ENCODE data around the gene C5orf46.

- TF ChIP-seq CTCF (IDR thresholded peaks at IDR 0.05), result no peak
- TF ChIP-seq ATF2 (CRISPR knock-in tag; IDR thresholded peaks at IDR 0.05; ENCODE audit: borderline replicate concordance, low read depth), result no peak
- no peak for TF ChIP-seq ELF4 (CRISPR knock-in tag; IDR thresholded peaks at IDR 0.05; ENCODE audit: low read depth)
- no peak for TF ChIP-seq JUN (CRISPR knock-in tag; IDR thresholded peaks at IDR 0.05)
- TF ChIP-seq ZNF281 (CRISPR knock-in tag; IDR thresholded peaks at IDR 0.05), result no peak
- no peak for TF ChIP-seq STAT6 (CRISPR knock-in tag; conservative IDR thresholded peaks at IDR 0.05; ENCODE audit: low read depth)
- no peak for TF ChIP-seq MAX (CRISPR knock-in tag; IDR thresholded peaks at IDR 0.05)
- TF ChIP-seq ATF3 (CRISPR knock-in tag; conservative IDR thresholded peaks at IDR 0.05), result no peak
- no peak for TF ChIP-seq IRF2 (CRISPR knock-in tag; IDR thresholded peaks at IDR 0.05; ENCODE audit: borderline replicate concordance, low read depth)
- no peak for TF ChIP-seq ARID4B (CRISPR knock-in tag; IDR thresholded peaks at IDR 0.05; ENCODE audit: borderline replicate concordance)
These were observed 52.9 kb downstream of the C5orf46 start for GRCh38 chr5:147853372-147853987.

Data from WTC11 (cell line).